ENCODE measurements around the gene MLXIP. TPM values are rescaled to one million over a fixed set of nuclear protein-coding genes. Genes with fewer than 3 reads are reported as not detected.

The MLXIP gene
- total and polyA plus RNA-seq, 2 of the 13 experiments (the other 11 are each of a cell fraction or from before 2014, with no cell fraction given) = 5.3 to 6.7 TPM

DNA sequence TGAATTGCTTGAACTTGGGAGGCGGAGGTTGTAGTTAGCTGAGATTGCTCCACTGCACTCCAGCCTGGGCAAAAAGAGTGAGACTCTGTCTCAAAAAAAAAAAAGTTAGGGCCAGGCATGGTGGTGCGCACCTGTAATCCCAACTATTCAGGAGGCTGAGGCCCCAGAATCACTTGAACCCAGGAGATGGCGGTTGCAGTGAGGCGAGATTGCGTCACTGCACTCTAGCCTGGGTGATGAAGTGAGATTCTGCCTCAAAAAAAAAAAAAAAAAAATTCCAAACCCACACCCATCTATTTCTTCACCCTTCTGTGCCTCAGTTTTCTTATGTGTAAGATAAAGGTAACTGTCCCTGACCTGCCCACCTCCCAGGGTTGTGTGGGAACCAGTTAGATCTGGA, 11.0 kb upstream of the MLXIP start (continued):
- TF ChIP-seq, protein P1, sequence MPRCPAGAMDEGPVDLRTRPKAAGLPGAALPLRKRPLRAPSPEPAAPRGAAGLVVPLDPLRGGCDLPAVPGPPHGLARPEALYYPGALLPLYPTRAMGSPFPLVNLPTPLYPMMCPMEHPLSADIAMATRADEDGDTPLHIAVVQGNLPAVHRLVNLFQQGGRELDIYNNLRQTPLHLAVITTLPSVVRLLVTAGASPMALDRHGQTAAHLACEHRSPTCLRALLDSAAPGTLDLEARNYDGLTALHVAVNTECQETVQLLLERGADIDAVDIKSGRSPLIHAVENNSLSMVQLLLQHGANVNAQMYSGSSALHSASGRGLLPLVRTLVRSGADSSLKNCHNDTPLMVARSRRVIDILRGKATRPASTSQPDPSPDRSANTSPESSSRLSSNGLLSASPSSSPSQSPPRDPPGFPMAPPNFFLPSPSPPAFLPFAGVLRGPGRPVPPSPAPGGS (CRISPR knock-in tag; IDR thresholded peaks at IDR 0.05) = no peak
- TF ChIP-seq, protein P2, sequence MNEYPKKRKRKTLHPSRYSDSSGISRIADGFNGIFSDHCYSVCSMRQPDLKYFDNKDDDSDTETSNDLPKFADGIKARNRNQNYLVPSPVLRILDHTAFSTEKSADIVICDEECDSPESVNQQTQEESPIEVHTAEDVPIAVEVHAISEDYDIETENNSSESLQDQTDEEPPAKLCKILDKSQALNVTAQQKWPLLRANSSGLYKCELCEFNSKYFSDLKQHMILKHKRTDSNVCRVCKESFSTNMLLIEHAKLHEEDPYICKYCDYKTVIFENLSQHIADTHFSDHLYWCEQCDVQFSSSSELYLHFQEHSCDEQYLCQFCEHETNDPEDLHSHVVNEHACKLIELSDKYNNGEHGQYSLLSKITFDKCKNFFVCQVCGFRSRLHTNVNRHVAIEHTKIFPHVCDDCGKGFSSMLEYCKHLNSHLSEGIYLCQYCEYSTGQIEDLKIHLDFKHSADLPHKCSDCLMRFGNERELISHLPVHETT (CRISPR knock-in tag; conservative IDR thresholded peaks at IDR 0.05) = no peak
- TF ChIP-seq ZNF572 (CRISPR knock-in tag; IDR thresholded peaks at IDR 0.05) (no peak), ZFY (CRISPR knock-in tag; IDR thresholded peaks at IDR 0.05) (no peak), NFKBIZ (CRISPR knock-in tag; IDR thresholded peaks at IDR 0.05) (no peak), ARNTL (CRISPR knock-in tag; IDR thresholded peaks at IDR 0.05) (no peak), ZBTB1 (CRISPR knock-in tag; IDR thresholded peaks at IDR 0.05; ENCODE audit: borderline replicate concordance) (no peak), SCMH1 (CRISPR knock-in tag; IDR thresholded peaks at IDR 0.05; ENCODE audit: borderline replicate concordance) (no peak), ZNF7 (CRISPR knock-in tag; IDR thresholded peaks at IDR 0.05) (no peak), GATAD1 (CRISPR knock-in tag; IDR thresholded peaks at IDR 0.05) (no peak), EED (CRISPR knock-in tag; IDR thresholded peaks at IDR 0.05) (no peak), HDAC6 (IDR thresholded peaks at IDR 0.05; ENCODE audit: low read depth, low read length) (no peak), CHD2 (IDR thresholded peaks at IDR 0.05; ENCODE audit: low read depth, low read length) (no peak), ZNF33B (CRISPR knock-in tag; IDR thresholded peaks at IDR 0.05) (no peak)
- TF ChIP-seq, protein P3, sequence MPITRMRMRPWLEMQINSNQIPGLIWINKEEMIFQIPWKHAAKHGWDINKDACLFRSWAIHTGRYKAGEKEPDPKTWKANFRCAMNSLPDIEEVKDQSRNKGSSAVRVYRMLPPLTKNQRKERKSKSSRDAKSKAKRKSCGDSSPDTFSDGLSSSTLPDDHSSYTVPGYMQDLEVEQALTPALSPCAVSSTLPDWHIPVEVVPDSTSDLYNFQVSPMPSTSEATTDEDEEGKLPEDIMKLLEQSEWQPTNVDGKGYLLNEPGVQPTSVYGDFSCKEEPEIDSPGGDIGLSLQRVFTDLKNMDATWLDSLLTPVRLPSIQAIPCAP (CRISPR knock-in tag; IDR thresholded peaks at IDR 0.05; ENCODE audit: low read depth) = no peak
